Measurements from ENCODE around the gene KRT33B. TPM values are rescaled to one million over a fixed set of nuclear protein-coding genes. Genes with fewer than 3 reads are reported as not detected.

KRT33B gene
- total RNA-seq, 1 donor from 2014 or later = not detected

DNA sequence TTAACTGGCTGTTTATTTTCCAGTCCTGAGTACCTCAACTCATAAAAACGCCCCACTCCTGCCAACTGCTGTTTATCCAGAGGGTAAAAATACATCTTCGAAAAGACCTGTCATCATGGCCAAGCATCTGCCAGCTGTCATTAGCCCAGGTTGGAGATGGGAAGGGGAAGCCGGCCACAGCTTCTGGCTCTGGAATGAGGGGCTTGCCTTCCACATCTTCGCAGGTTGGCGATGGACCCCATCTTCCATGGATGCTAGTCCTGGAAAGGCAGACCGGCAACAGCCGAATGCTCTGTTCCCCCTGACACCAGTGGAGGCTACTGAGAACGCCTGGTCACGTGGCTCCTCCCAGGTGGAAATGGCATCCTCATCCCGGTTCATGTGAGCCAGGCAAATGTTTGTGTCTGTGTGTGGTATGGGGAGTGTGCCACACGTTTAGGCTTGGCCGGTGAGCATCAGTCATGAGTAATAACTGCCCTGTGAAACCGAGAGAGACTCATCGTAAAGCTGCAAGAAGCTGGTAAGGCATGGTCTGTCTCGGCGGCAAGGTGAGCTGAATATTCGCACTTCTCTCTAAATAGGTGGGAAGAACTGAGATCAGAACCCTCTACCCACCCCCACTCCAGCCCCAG lies 53.7 kb downstream of the KRT33B start:
- no peak overlapping the region for H3K27ac Mint-ChIP-seq (ENCODE audit: unreplicated experiment)

GRCh38 chr17:41315204-41315794 lies 54.3 kb downstream of the KRT33B start, which contains the start of gene KRTAP17-1:
Gene KRTAP17-1 (minus strand): TSS chr17:41315710. CDS start chr17:41315650, 60 bp downstream.
- Mint-ChIP-seq H3K27me3 (ENCODE audit: unreplicated experiment) (no peaks in the 10 kb centered on the region), H3K4me1 (ENCODE audit: unreplicated experiment) (no peaks in the 10 kb centered on the region), H3K9me3 (ENCODE audit: unreplicated experiment) (peaks cover 14% of the 10 kb centered on the region), H3K27ac (ENCODE audit: unreplicated experiment) (no peak within 1 kb of the TSS), H3K36me3 (ENCODE audit: unreplicated experiment) (no peaks in the 10 kb centered on the region), H3K4me3 (ENCODE audit: unreplicated experiment) (no peak within 1 kb of the TSS)
- TF ChIP-seq, protein P1, sequence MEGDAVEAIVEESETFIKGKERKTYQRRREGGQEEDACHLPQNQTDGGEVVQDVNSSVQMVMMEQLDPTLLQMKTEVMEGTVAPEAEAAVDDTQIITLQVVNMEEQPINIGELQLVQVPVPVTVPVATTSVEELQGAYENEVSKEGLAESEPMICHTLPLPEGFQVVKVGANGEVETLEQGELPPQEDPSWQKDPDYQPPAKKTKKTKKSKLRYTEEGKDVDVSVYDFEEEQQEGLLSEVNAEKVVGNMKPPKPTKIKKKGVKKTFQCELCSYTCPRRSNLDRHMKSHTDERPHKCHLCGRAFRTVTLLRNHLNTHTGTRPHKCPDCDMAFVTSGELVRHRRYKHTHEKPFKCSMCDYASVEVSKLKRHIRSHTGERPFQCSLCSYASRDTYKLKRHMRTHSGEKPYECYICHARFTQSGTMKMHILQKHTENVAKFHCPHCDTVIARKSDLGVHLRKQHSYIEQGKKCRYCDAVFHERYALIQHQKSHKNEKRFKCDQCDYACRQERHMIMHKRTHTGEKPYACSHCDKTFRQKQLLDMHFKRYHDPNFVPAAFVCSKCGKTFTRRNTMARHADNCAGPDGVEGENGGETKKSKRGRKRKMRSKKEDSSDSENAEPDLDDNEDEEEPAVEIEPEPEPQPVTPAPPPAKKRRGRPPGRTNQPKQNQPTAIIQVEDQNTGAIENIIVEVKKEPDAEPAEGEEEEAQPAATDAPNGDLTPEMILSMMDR (IDR thresholded peaks at IDR 0.05) = no peak
- no peak for DNase-seq (ENCODE audit: extremely low spot score, unreplicated experiment)

More for the DNA sequence above, 53.7 kb downstream of the KRT33B start:
- H3K9me3 Mint-ChIP-seq (ENCODE audit: unreplicated experiment) = peaks cover 20% of the 10 kb centered on the region
- TF ChIP-seq, protein P1 (IDR thresholded peaks at IDR 0.05) = no peak
- H3K4me3 Mint-ChIP-seq (ENCODE audit: unreplicated experiment) = no peak overlapping the region
- no peaks in the 10 kb centered on the region for H3K4me1 Mint-ChIP-seq (ENCODE audit: unreplicated experiment)
- no peaks in the 10 kb centered on the region for H3K36me3 Mint-ChIP-seq (ENCODE audit: unreplicated experiment)
- no peak for DNase-seq (ENCODE audit: extremely low spot score, unreplicated experiment)
- no peaks in the 10 kb centered on the region for H3K27me3 Mint-ChIP-seq (ENCODE audit: unreplicated experiment)

Other genes starting within 250 kb of the KRT33B start
- gene KRTAP4-12, start 245.6 kb downstream of the KRT33B start, total RNA-seq = not detected in 2 replicates
- not detected in 2 replicates for gene KRTAP4-6, start 229.3 kb downstream of the KRT33B start, total RNA-seq
- gene KRTAP4-5, start 220.0 kb downstream of the KRT33B start, total RNA-seq = not detected in 2 replicates
- not detected in 2 replicates for gene KRTAP4-4, start 209.1 kb downstream of the KRT33B start, total RNA-seq
- not detected in 2 replicates for gene KRTAP4-3, start 201.6 kb downstream of the KRT33B start, total RNA-seq
- not detected in 2 replicates for gene KRTAP4-2, start 191.6 kb downstream of the KRT33B start, total RNA-seq
- gene KRTAP4-1, start 184.9 kb downstream of the KRT33B start, total RNA-seq = not detected in 2 replicates
- not detected in 2 replicates for gene KRTAP9-1, start 179.9 kb downstream of the KRT33B start, total RNA-seq
- gene KRTAP9-2, start 143.2 kb downstream of the KRT33B start, total RNA-seq = not detected in 2 replicates
- not detected in 2 replicates for gene KRTAP9-3, start 137.4 kb downstream of the KRT33B start, total RNA-seq
- gene KRTAP9-8, start 131.8 kb downstream of the KRT33B start, total RNA-seq = not detected in 2 replicates
- not detected in 2 replicates for gene KRTAP9-4, start 120.1 kb downstream of the KRT33B start, total RNA-seq
- gene KRTAP9-9, start 114.4 kb downstream of the KRT33B start, total RNA-seq = not detected in 2 replicates
- gene KRTAP9-6, start 104.4 kb downstream of the KRT33B start, total RNA-seq = not detected in 2 replicates
- gene KRTAP9-7, start 94.1 kb downstream of the KRT33B start, total RNA-seq = not detected in 2 replicates
- not detected in 2 replicates for gene KRTAP29-1, start 67.0 kb downstream of the KRT33B start, total RNA-seq
- gene KRTAP16-1, start 60.5 kb downstream of the KRT33B start, total RNA-seq = not detected in 2 replicates
- not detected in 2 replicates for gene KRTAP17-1, start 54.1 kb downstream of the KRT33B start, total RNA-seq
- not detected in 2 replicates for gene KRT33A, start 19.0 kb downstream of the KRT33B start, total RNA-seq
- not detected in 2 replicates for gene KRT34, start 12.5 kb upstream of the KRT33B start, total RNA-seq
- not detected in 2 replicates for gene KRT31, start 27.8 kb upstream of the KRT33B start, total RNA-seq
- gene KRT37, start 54.8 kb upstream of the KRT33B start, total RNA-seq = not detected in 2 replicates
- not detected in 2 replicates for gene KRT38, start 71.2 kb upstream of the KRT33B start, total RNA-seq
- gene KRT32, start 97.6 kb upstream of the KRT33B start, total RNA-seq = not detected in 2 replicates
- not detected in 2 replicates for gene KRT35, start 111.3 kb upstream of the KRT33B start, total RNA-seq
- not detected in 2 replicates for gene KRT36, start 120.1 kb upstream of the KRT33B start, total RNA-seq
- not detected in 2 replicates for gene KRT13, start 135.8 kb upstream of the KRT33B start, total RNA-seq
- not detected in 2 replicates for gene KRT15, start 149.1 kb upstream of the KRT33B start, total RNA-seq
- 0.65 and 1.5 TPM in 2 replicates for gene KRT19, start 158.5 kb upstream of the KRT33B start, total RNA-seq
- 0.30 TPM in 1 of 2 replicates, not detected in the other for gene KRT9, start 202.2 kb upstream of the KRT33B start, total RNA-seq
- gene KRT14, start 217.1 kb upstream of the KRT33B start, total RNA-seq = not detected in 2 replicates
- 1.3 and 1.4 TPM in 2 replicates for gene KRT16, start 243.0 kb upstream of the KRT33B start, total RNA-seq